ENCODE measurements around the gene RAPGEF2.

DNA sequence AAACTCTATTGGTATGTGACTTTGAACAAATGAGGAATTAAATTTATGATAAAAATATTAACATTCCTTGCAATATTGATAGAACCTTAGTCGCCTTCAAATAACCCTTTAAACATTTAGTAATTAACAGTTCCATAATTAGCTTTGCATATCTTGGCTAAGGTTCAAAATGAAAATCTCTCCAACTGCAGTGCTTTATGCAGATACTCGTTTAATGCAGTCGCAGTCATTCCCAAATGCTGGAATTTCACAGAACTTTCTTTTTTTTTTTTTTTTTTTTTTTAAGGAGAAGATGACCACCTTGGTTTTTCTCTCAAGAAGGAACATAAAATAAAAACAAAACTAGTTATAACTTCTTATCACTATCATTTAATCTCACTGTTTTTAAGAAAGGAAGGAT is 5.2 kb downstream of the RAPGEF2 start:
- no peak for TF ChIP-seq ZNF121 (CRISPR knock-in tag; conservative IDR thresholded peaks at IDR 0.05)
- TF ChIP-seq KDM1A (IDR thresholded peaks at IDR 0.05) = no peak
- TF ChIP-seq FUS (optimal IDR thresholded peaks at IDR 0.05; ENCODE audit: low read depth, low read length) = no peak
- TF ChIP-seq NR2C2 (CRISPR knock-in tag; IDR thresholded peaks at IDR 0.05) = no peak
- no peak for TF ChIP-seq NR2C2 (tag; IDR thresholded peaks at IDR 0.05)
- no peak for TF ChIP-seq CHD1 (IDR thresholded peaks at IDR 0.05; ENCODE audit: low read length)
- no peak for TF ChIP-seq ZNF668 (CRISPR knock-in tag; IDR thresholded peaks at IDR 0.05)
- no peak for TF ChIP-seq CBX5 (IDR thresholded peaks at IDR 0.05; ENCODE audit: borderline replicate concordance, low read depth)
- TF ChIP-seq, protein P1, sequence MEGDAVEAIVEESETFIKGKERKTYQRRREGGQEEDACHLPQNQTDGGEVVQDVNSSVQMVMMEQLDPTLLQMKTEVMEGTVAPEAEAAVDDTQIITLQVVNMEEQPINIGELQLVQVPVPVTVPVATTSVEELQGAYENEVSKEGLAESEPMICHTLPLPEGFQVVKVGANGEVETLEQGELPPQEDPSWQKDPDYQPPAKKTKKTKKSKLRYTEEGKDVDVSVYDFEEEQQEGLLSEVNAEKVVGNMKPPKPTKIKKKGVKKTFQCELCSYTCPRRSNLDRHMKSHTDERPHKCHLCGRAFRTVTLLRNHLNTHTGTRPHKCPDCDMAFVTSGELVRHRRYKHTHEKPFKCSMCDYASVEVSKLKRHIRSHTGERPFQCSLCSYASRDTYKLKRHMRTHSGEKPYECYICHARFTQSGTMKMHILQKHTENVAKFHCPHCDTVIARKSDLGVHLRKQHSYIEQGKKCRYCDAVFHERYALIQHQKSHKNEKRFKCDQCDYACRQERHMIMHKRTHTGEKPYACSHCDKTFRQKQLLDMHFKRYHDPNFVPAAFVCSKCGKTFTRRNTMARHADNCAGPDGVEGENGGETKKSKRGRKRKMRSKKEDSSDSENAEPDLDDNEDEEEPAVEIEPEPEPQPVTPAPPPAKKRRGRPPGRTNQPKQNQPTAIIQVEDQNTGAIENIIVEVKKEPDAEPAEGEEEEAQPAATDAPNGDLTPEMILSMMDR (IDR thresholded peaks at IDR 0.05 in 2 of 3, conservative IDR thresholded peaks at IDR 0.05 in 1 of 3; ENCODE audit: insufficient read depth in 2 of 3, low read depth in 1 of 3, low read length in 3 of 3) = no peak
- TF ChIP-seq ZC3H4 (CRISPR knock-in tag; IDR thresholded peaks at IDR 0.05; ENCODE audit: borderline replicate concordance) = no peak
